K562 (cell line): Measurements from ENCODE around the gene PPP6R3. TPM values are rescaled to one million over a fixed set of nuclear protein-coding genes. Genes with fewer than 3 reads are reported as not detected.

Experiments used
- ATAC-seq: fragments of 200-7000 bp; cut with Tn5 transposase; 3 replicates; pipeline ENCODE4 v1.9.1; 2020; ENCODE audit warnings: moderate library complexity
- BruUV-seq: library from RNA; stranded (reverse); fragments of 400-500 nt; replicated peaks from 2 replicates; lab custom pipeline; 2021; lab: Mats Ljungman, UMichigan
- CTCF ChIA-PET: fragments of 300-600 bp; formaldehyde crosslinking; extraction: SDS; loops from one replicate; lab custom pipeline; 2021; ENCODE audit warnings: low intra/inter-chr PET ratio; lab: Yijun Ruan, JAX
- POLR2A ChIA-PET: fragments of 300-600, 350-650 bp; sonication (Branson Sonifier 250); formaldehyde crosslinking; extraction: SDS; loops from one replicate; lab custom pipeline; 2021; ENCODE audit warnings: antibody characterized with exemption, inconsistent platforms; lab: Yijun Ruan, JAX
- DNase-seq, 4 experiments: peaks; one replicate each; pipeline versions ENCODE4 v3.0.0 to v3.0.0-alpha.2; 2011 to 2018; ENCODE audit warnings: low spot score in 3 of 4, mixed read lengths in 3 of 4; ENCODE audit errors: extremely low read depth in 1 of 4
- FAIRE-seq: peaks from 2 replicates; lab custom pipeline; 2011; peaks lifted over from hg19 to GRCh38; lab: Jason Lieb, UNC
- H2AFZ ChIP-seq: 2 replicates; pipeline ENCODE4 v1.6.0; 2011; ENCODE audit warnings: low read depth, low read length, control low read depth, inconsistent platforms
- H3K27ac ChIP-seq: fragments of 200-600 bp; 3 replicates; pipeline ENCODE4 v1.8.0; 2011; ENCODE audit warnings: low read depth, mild to moderate bottlenecking, control low read depth, inconsistent platforms, low read length, moderate library complexity, mixed read lengths; ENCODE audit errors: extremely low read depth
- H3K27me3 ChIP-seq, 2 experiments: fragments of 300-600 bp in 1 of 2; 2 replicates in 1 of 2; 3 replicates in 1 of 2; pipeline versions ENCODE4 v1.6.0 to v1.8.0; 2011; ENCODE audit warnings: inconsistent platforms in 2 of 2, low read length in 2 of 2, mild to moderate bottlenecking in 1 of 2, mixed read lengths in 1 of 2, moderate library complexity in 1 of 2; ENCODE audit not compliant: control insufficient read depth in 2 of 2, insufficient read depth in 2 of 2
- H3K36me3 ChIP-seq: fragments of 300-600 bp; 3 replicates; pipeline ENCODE4 v1.8.0; 2011; ENCODE audit warnings: mild to moderate bottlenecking, low read length, inconsistent platforms; ENCODE audit not compliant: control insufficient read depth, insufficient read depth
- H3K4me1 ChIP-seq, 2 experiments: fragments of 200-600 bp in 1 of 2; replicated peaks in 1 of 2; 2 replicates in 1 of 2; 3 replicates in 1 of 2; pipeline versions ENCODE4 v1.5.1 to v1.8.0; 2011; ENCODE audit warnings: inconsistent platforms in 2 of 2, low read length in 2 of 2, mild to moderate bottlenecking in 1 of 2, mixed read lengths in 1 of 2, moderate library complexity in 1 of 2; ENCODE audit not compliant: control insufficient read depth in 2 of 2, insufficient read depth in 2 of 2
- H3K4me2 ChIP-seq: 2 replicates; pipeline ENCODE4 v1.6.1; 2011; ENCODE audit warnings: low read length, control low read depth, inconsistent platforms, mixed read lengths; ENCODE audit not compliant: insufficient read depth
- H3K4me3 ChIP-seq: fragments of 200-600 bp; sonication (generic), shearing (Covaris generic); 2 replicates; pipeline ENCODE4 v1.5.1; 2016; ENCODE audit warnings: control low read depth, inconsistent platforms
- H3K79me2 ChIP-seq: fragments of 200-600 bp; 3 replicates; pipeline ENCODE4 v1.8.0; 2011; ENCODE audit warnings: low read length, inconsistent platforms; ENCODE audit not compliant: control insufficient read depth, insufficient read depth
- H3K9ac ChIP-seq, 2 experiments: 2 replicates each; pipeline versions ENCODE4 v1.6.0 to v1.6.1; 2011; ENCODE audit warnings: low read depth in 2 of 2, low read length in 2 of 2, control low read depth in 1 of 2, inconsistent platforms in 1 of 2, mild to moderate bottlenecking in 1 of 2, mixed read lengths in 1 of 2; ENCODE audit not compliant: insufficient read depth in 1 of 2
- H3K9me1 ChIP-seq: one replicate; pipeline ENCODE4 v1.6.0; 2011; ENCODE audit warnings: inconsistent platforms, mild to moderate bottlenecking, low read length, moderate library complexity; ENCODE audit not compliant: control insufficient read depth, insufficient read depth
- H3K9me3 ChIP-seq: replicated peaks from 2 replicates; pipeline ENCODE4 v1.5.1; 2011; ENCODE audit warnings: low read depth, low read length, inconsistent platforms; ENCODE audit not compliant: control insufficient read depth, insufficient read depth
- H4K20me1 ChIP-seq: replicated peaks from 2 replicates; pipeline ENCODE4 v1.6.1; 2011; ENCODE audit warnings: low read length, inconsistent platforms, mixed read lengths; ENCODE audit not compliant: control insufficient read depth, insufficient read depth
- CEBPG ChIP-seq, 3 experiments: fragments of 200-800 bp in 1 of 3; sonication (Bioruptor generic) in 1 of 3; sonication (generic) in 1 of 3; formaldehyde crosslinking in 1 of 3; IDR thresholded peaks in 2 of 3; conservative IDR thresholded peaks in 1 of 3; 2 replicates each; pipeline versions ENCODE4 v1.6.1 to v1.8.0; 2016 to 2022; ENCODE audit warnings: missing compliant biosample characterization in 2 of 3, missing genetic modification characterization in 2 of 3, mild to moderate bottlenecking in 1 of 3, missing genetic modification reagents in 1 of 3
- CHD4 ChIP-seq: fragments of 200-600 bp; sonication (generic); IDR thresholded peaks from 3 replicates; pipeline ENCODE4 v1.6.1; 2012; ENCODE audit warnings: low read depth, mild to moderate bottlenecking, mixed read lengths, low read length, inconsistent platforms; ENCODE audit not compliant: insufficient read depth, insufficient replicate concordance, poor library complexity, severe bottlenecking
- COPS2 ChIP-seq: fragments of 450-650 bp; conservative IDR thresholded peaks from 2 replicates; pipeline ENCODE4 v1.6.1; 2016; ENCODE audit warnings: mild to moderate bottlenecking, moderate library complexity
- FOXA3 ChIP-seq, 2 experiments: fragments of 450-650 bp in 1 of 2; sonication (generic) in 1 of 2; formaldehyde crosslinking; IDR thresholded peaks in 1 of 2; conservative IDR thresholded peaks in 1 of 2; 2 replicates each; pipeline versions ENCODE4 v1.4.0 to v1.8.0; 2020 to 2022; ENCODE audit warnings: mild to moderate bottlenecking in 2 of 2, missing genetic modification reagents in 1 of 2
- FOXP4 ChIP-seq: sonication (generic); formaldehyde crosslinking; IDR thresholded peaks from 2 replicates; pipeline ENCODE4 v1.8.0; 2022; ENCODE audit warnings: mild to moderate bottlenecking, missing genetic modification reagents, borderline replicate concordance
- NCOR1 ChIP-seq: fragments of 450-650 bp; IDR thresholded peaks from 2 replicates; pipeline ENCODE4 v1.6.1; 2016; ENCODE audit warnings: mild to moderate bottlenecking, moderate library complexity
- POU5F1 ChIP-seq: fragments of 150-350 bp; IDR thresholded peaks from 2 replicates; pipeline ENCODE4 v1.6.1; 2014; ENCODE audit warnings: borderline replicate concordance, low read length, low read depth, mild to moderate bottlenecking; ENCODE audit not compliant: partially characterized antibody
- SIRT6 ChIP-seq: IDR thresholded peaks from one replicate; pipeline ENCODE4 v1.6.1; 2012; ENCODE audit warnings: low read depth, mild to moderate bottlenecking, control low read depth, inconsistent platforms, low read length, moderate library complexity
- SNAPC5 ChIP-seq: fragments of 250-450 bp; sonication (Bioruptor Pico); IDR thresholded peaks from 2 replicates; pipeline ENCODE4 v1.8.0; 2021; ENCODE audit warnings: moderate library complexity, mild to moderate bottlenecking, inconsistent platforms
- ZNF431 ChIP-seq: sonication (generic); formaldehyde crosslinking; IDR thresholded peaks from 2 replicates; pipeline ENCODE4 v1.8.0; 2022; ENCODE audit warnings: mild to moderate bottlenecking, missing genetic modification reagents
- WGBS: fragments of 100-300 bp; shearing (Covaris generic); methylation state at CpG from one replicate; pipeline ENCODE4 v1.1.6; 2016; ENCODE audit warnings: low coverage, mixed read lengths; ENCODE audit not compliant: insufficient coverage; ENCODE audit errors: missing lambda C conversion rate; 5-methylcytosine and 5-hydroxymethylcytosine counted together
- in situ Hi-C: fragments of 300-500 bp; cut with MboI; formaldehyde crosslinking; loops from 4 replicates; pipeline ENCODE4 v1.15.0; 2018; ENCODE audit warnings: inconsistent platforms, mixed read lengths
- intact Hi-C: fragments of 100-400 bp; cut with micrococcal nuclease; formaldehyde crosslinking; loops from 2 replicates; pipeline ENCODE4 v1.14.2; 2022
- polyA plus RNA-seq, 8 experiments: library from polyadenylated mRNA; depleted of rRNA in 4 of 8; stranded (reverse) in 5 of 8; unstranded in 3 of 8; fragments of >200 nt; fragmentation: Nextera tagmentation in 2 of 8; fragmentation: Illumina TruSeq in 1 of 8; extraction: Ambion mirVana in 2 of 8; extraction: Trizol in 1 of 8; gene quantifications; 2 replicates each; pipeline versions ENCODE4 v1.2.1 to v1.2.3, GENCODE V29; 2011 to 2014; ENCODE audit warnings: inconsistent platforms in 1 of 8, missing spikeins in 1 of 8
- total RNA-seq, 7 experiments: library from RNA; depleted of rRNA in 6 of 7; stranded (reverse); fragments of >200 nt in 6 of 7; fragmentation: Illumina TruSeq in 2 of 7; extraction: Trizol in 2 of 7; gene quantifications; 2 replicates each; pipeline versions ENCODE4 v1.2.1 to v1.2.3, GENCODE V29; 2011 to 2021; ENCODE audit warnings: low replicate concordance in 1 of 7

PPP6R3 gene
- total and polyA plus RNA-seq, 9 of the 15 experiments (the other 6 are each of a cell fraction or from before 2014, with no cell fraction given), result 20.3 to 117 (median 80.6) TPM

- 87% methylated on average over 3 of the region's 3 CpGs for WGBS
- H3K9me3 ChIP-seq, result no peaks in the 10 kb centered on the region; the same call in 1 of the 2 replicates
- no peak overlapping the region for H2AFZ ChIP-seq
- CTCF ChIA-PET, result no interaction called here
- H3K36me3 ChIP-seq, result peaks cover 65% of the 10 kb centered on the region; the same call in 2 of the 3 replicates
- no peaks in the 10 kb centered on the region for H3K27me3 ChIP-seq
- no peak overlapping the region for H3K4me2 ChIP-seq
- H3K9me1 ChIP-seq, result no peaks in the 10 kb centered on the region
- H3K4me1 ChIP-seq, result peaks cover 0 to 11% of the 10 kb centered on the region in 2 experiments; a peak in 1 of 5 replicates
- BruUV-seq, result no TSS peak
- no peak overlapping the region for H3K9ac ChIP-seq
- FAIRE-seq (no peak), ATAC-seq (no peak), DNase-seq (no peak)
- no peaks in the 10 kb centered on the region for H4K20me1 ChIP-seq
- no peak for TF ChIP-seq CHD4
- TF ChIP-seq FOXP4 (CRISPR knock-in tag), result no peak
- TF ChIP-seq SIRT6, result no peak
- no peak for TF ChIP-seq CEBPG (CRISPR knock-in tag; IDR thresholded peaks at IDR 0.05)
- TF ChIP-seq CEBPG (tag; conservative IDR thresholded peaks at IDR 0.05 in 1 of 2, IDR thresholded peaks at IDR 0.05 in 1 of 2), result no peak
- TF ChIP-seq ZNF431, result no peak
- no peak for TF ChIP-seq SNAPC5 (CRISPR knock-in tag)
- no peak for TF ChIP-seq FOXA3 (CRISPR knock-in tag; conservative IDR thresholded peaks at IDR 0.05 in 1 of 2, IDR thresholded peaks at IDR 0.05 in 1 of 2)
- no peak for TF ChIP-seq POU5F1
- TF ChIP-seq COPS2, result no peak
- no peak for TF ChIP-seq NCOR1
- POLR2A ChIA-PET, result interaction anchor here (0.9 kb wide), 1 partner anchor 8 kb away, joined by 3 read pairs; no protein-coding TSS in a partner anchor
- H3K79me2 ChIP-seq, result no peaks in the 10 kb centered on the region
- intact Hi-C loops (no loop called here), in situ Hi-C loops (no loop called here)
- H3K4me3 ChIP-seq, result no peak overlapping the region
- H3K27ac ChIP-seq, result no peak overlapping the region
These were observed 30.9 kb upstream of the PPP6R3 start for GRCh38 chr11:68429661-68430060.
